ENCODE measurements around the gene VPS33B.

Gene VPS33B

GRCh38 chr15:90970274-90970673, 52.1 kb downstream of the VPS33B start:
- H3K27ac ChIP-seq (ENCODE audit: low read depth, low read length) = no peak overlapping the region
- no peak overlapping the region for H3K9ac ChIP-seq (ENCODE audit: low read length)
- H3K9me2 ChIP-seq (replicated peaks; ENCODE audit: insufficient read depth, low read length) = no peaks in the 10 kb centered on the region
- H4K20me1 ChIP-seq (ENCODE audit: low read depth, low read length) = no peaks in the 10 kb centered on the region
- TF ChIP-seq EZH2phosphoT487 (conservative IDR thresholded peaks at IDR 0.05; ENCODE audit: low read length) = no peak
- no peak for TF ChIP-seq CTCF (IDR thresholded peaks at IDR 0.05; ENCODE audit: insufficient read depth, low read length, poor library complexity, severe bottlenecking)
- H3K27me3 ChIP-seq (ENCODE audit: low read length) = no peaks in the 10 kb centered on the region
- no peak overlapping the region for H3K4me2 ChIP-seq (ENCODE audit: low read depth, low read length, poor library complexity, severe bottlenecking)
- H2AFZ ChIP-seq (ENCODE audit: low read depth, low read length, severe bottlenecking) = no peak overlapping the region
- peaks cover 16% of the 10 kb centered on the region; the same call in 1 of the 2 replicates for H3F3A ChIP-seq (ENCODE audit: insufficient read depth)
- H3K36me3 ChIP-seq (ENCODE audit: low read length) = peaks cover 47% of the 10 kb centered on the region
- H3K4me3 ChIP-seq (ENCODE audit: insufficient read depth, low read length, poor library complexity, severe bottlenecking) = no peak overlapping the region
- H3K79me2 ChIP-seq (ENCODE audit: insufficient read depth, low read length) = no peaks in the 10 kb centered on the region
- H3K9me3 ChIP-seq (ENCODE audit: insufficient read depth, low read length) = no peaks in the 10 kb centered on the region

- no peak overlapping the region for H3K27ac ChIP-seq (ENCODE audit: low read depth, low read length)
- H3K4me2 ChIP-seq (ENCODE audit: low read depth, low read length, poor library complexity, severe bottlenecking) = no peak overlapping the region
- no peak overlapping the region for H2AFZ ChIP-seq (ENCODE audit: low read depth, low read length, severe bottlenecking)
- no peaks in the 10 kb centered on the region for H3K79me2 ChIP-seq (ENCODE audit: insufficient read depth, low read length)
- H3K27me3 ChIP-seq (ENCODE audit: low read length) = no peaks in the 10 kb centered on the region
- no peak overlapping the region for H3K4me3 ChIP-seq (ENCODE audit: insufficient read depth, low read length, poor library complexity, severe bottlenecking)
- TF ChIP-seq CTCF (IDR thresholded peaks at IDR 0.05; ENCODE audit: insufficient read depth, low read length, poor library complexity, severe bottlenecking) = no peak
- no peak for TF ChIP-seq EZH2phosphoT487 (conservative IDR thresholded peaks at IDR 0.05; ENCODE audit: low read length)
- no peaks in the 10 kb centered on the region for H3K9me3 ChIP-seq (ENCODE audit: insufficient read depth, low read length)
- no peaks in the 10 kb centered on the region for H4K20me1 ChIP-seq (ENCODE audit: low read depth, low read length)
- H3F3A ChIP-seq (ENCODE audit: insufficient read depth) = peaks cover 17% of the 10 kb centered on the region; the same call in 1 of the 2 replicates
- H3K36me3 ChIP-seq (ENCODE audit: low read length) = peaks cover 40% of the 10 kb centered on the region; the same call in 1 of the 2 replicates
- no peaks in the 10 kb centered on the region for H3K9me2 ChIP-seq (replicated peaks; ENCODE audit: insufficient read depth, low read length)
- H3K9ac ChIP-seq (ENCODE audit: low read length) = no peak overlapping the region
These were observed 54.0 kb downstream of the VPS33B start for GRCh38 chr15:90968434-90968833.

- 0 out of 2 replicates have a peak, but pooled peaks cover 2% of the 10 kb centered on the region for H4K20me1 ChIP-seq (ENCODE audit: low read depth, low read length)
- no peaks in the 10 kb centered on the region for H3K9me2 ChIP-seq (replicated peaks; ENCODE audit: insufficient read depth, low read length)
- H3K27ac ChIP-seq (ENCODE audit: low read depth, low read length) = no peak overlapping the region
- no peak for TF ChIP-seq EZH2phosphoT487 (conservative IDR thresholded peaks at IDR 0.05; ENCODE audit: low read length)
- no peak for TF ChIP-seq CTCF (IDR thresholded peaks at IDR 0.05; ENCODE audit: insufficient read depth, low read length, poor library complexity, severe bottlenecking)
- no peaks in the 10 kb centered on the region for H3K9me3 ChIP-seq (ENCODE audit: insufficient read depth, low read length)
- peaks cover 43% of the 10 kb centered on the region; the same call in 1 of the 2 replicates for H3K36me3 ChIP-seq (ENCODE audit: low read length)
- H2AFZ ChIP-seq (ENCODE audit: low read depth, low read length, severe bottlenecking) = no peak overlapping the region
- H3K4me2 ChIP-seq (ENCODE audit: low read depth, low read length, poor library complexity, severe bottlenecking) = no peak overlapping the region
- no peaks in the 10 kb centered on the region for H3K79me2 ChIP-seq (ENCODE audit: insufficient read depth, low read length)
- no peak overlapping the region for H3K4me3 ChIP-seq (ENCODE audit: insufficient read depth, low read length, poor library complexity, severe bottlenecking)
- no peaks in the 10 kb centered on the region for H3K27me3 ChIP-seq (ENCODE audit: low read length)
- no peak overlapping the region for H3K9ac ChIP-seq (ENCODE audit: low read length)
- peaks cover 29% of the 10 kb centered on the region for H3F3A ChIP-seq (ENCODE audit: insufficient read depth)
These were observed 55.2 kb downstream of the VPS33B start for GRCh38 chr15:90967206-90967605.

Data from SU-DHL-6 (cell line).